Measurements from ENCODE around the gene ITGA7. TPM values are rescaled to one million over a fixed set of nuclear protein-coding genes. Genes with fewer than 3 reads are reported as not detected.
"Not testable (repeated sequence)": the region's sequence is repeated elsewhere in the genome, so short reads cannot be mapped to it uniquely, and the experiment has no call there.

Gene ITGA7
- total RNA-seq, 1 donor from 2014 or later: 14.7 TPM

DNA sequence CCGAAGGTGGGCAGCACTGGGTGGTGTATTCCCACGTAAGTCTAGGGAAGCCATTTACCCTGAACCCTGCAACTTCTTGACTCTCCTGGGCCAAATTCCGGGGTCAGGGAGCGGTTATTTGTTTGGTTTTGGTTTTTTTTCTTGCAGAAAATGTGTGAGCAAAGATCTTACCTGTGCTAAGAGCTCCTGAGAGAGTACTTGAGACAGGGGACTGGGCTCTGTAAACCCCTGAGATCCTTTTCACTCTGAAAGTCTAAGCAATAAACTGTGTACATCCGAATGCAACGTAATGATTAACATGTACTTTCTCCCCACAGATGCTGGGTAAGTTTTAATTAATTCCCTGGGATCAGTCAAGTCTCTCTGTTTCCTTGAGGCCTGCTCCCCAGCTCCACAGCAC, 49.5 kb downstream of the ITGA7 start:
- H3K27ac ChIP-seq: no peak overlapping the region
- peaks cover 8% of the 10 kb centered on the region for H3K4me1 ChIP-seq
- no peaks in the 10 kb centered on the region for H3K27me3 ChIP-seq
- H3K36me3 ChIP-seq: no peaks in the 10 kb centered on the region
- ATAC-seq: peak; percentile 10
- DNase-seq: no peak
- TF ChIP-seq CTCF (IDR thresholded peaks at IDR 0.05): no peak
- no peaks in the 10 kb centered on the region for H3K9me3 ChIP-seq
- intact Hi-C loops (cut with DNase I): no loop called here
- H3K4me3 ChIP-seq: no peak overlapping the region

DNA sequence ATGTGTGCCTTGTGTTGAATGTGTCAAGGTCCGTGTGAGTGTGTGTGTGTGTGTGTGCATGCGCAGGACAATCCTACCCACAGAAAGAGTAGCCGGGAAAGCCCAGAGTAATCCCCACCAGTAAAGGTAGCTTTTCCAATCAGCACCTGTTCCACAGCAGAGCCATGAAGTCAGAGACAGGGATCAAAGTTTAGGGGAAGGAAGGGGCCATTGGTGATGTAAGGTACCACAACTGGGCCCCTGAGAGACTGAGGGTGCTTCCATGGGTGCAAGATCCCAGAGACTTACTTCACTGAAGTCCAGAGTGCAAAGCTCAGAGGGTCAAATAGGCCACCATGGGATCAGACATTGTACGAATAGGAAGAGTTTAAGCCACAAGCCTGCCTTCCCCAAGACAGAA, 50.5 kb downstream of the ITGA7 start:
- intact Hi-C loops (cut with DNase I): no loop called here
- no peak for ATAC-seq
- H3K4me1 ChIP-seq: peaks cover 8% of the 10 kb centered on the region
- H3K4me3 ChIP-seq: no peak overlapping the region
- H3K9me3 ChIP-seq: no peaks in the 10 kb centered on the region
- H3K27me3 ChIP-seq: no peaks in the 10 kb centered on the region
- H3K27ac ChIP-seq: no peak overlapping the region
- H3K36me3 ChIP-seq: no peaks in the 10 kb centered on the region
- no peak for TF ChIP-seq CTCF (IDR thresholded peaks at IDR 0.05)
- no peak for DNase-seq

DNA sequence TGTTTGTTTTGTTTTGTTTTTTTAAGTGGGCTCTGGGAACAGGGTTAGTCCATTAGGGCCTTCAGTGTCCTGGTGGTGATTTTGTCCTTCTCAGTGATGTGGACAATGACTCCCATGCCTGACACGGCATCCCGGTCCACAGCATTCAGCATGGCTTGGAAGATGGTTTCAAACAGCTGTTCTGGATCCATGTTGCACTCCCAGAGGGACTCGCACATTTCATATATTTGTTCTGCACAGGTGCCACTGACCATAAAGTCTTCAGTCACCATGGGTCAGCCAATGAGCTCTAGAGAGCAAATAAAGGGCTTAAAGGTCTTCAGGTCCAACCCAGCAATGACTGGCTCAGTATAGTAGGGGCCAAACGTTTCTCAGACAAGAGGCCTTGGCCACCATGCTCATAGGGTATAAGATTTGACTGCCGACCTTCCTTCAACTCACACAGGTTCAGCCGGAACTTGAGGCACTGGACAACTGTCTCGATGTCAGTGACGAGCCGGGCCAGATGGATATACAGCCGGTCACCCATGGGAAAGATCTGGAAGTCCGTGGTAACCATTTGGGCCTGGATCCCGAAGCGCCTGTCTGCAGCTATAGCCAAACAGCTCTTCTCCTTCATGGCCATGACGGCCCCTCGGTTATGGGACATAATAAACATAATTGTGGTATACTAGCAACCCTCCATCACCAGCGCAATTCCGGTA, 53.0 kb downstream of the ITGA7 start:
- TF ChIP-seq CTCF (IDR thresholded peaks at IDR 0.05): no peak
- intact Hi-C loops (cut with DNase I): no loop called here
- H3K9me3 ChIP-seq: no peaks in the 10 kb centered on the region
- H3K4me3 ChIP-seq: no peak overlapping the region
- no peak overlapping the region for H3K27ac ChIP-seq
- H3K4me1 ChIP-seq: peaks cover 8% of the 10 kb centered on the region
- no peak for DNase-seq
- no peak for ATAC-seq
- no peaks in the 10 kb centered on the region for H3K27me3 ChIP-seq
- no peaks in the 10 kb centered on the region for H3K36me3 ChIP-seq

- Histone ChIP-seq H3K9me3 (no peaks in the 10 kb centered on the region), H3K4me1 (no peaks in the 10 kb centered on the region), H3K36me3 (no peaks in the 10 kb centered on the region), H3K27ac (no peak overlapping the region), H3K4me3 (no peak overlapping the region), H3K27me3 (no peaks in the 10 kb centered on the region)
- ATAC-seq (no peak), DNase-seq (no peak)
- intact Hi-C loops (cut with DNase I): no loop called here
- TF ChIP-seq CTCF (IDR thresholded peaks at IDR 0.05): no peak
Measured at GRCh38 chr12:55653031-55653430, 54.7 kb downstream of the ITGA7 start.

DNA sequence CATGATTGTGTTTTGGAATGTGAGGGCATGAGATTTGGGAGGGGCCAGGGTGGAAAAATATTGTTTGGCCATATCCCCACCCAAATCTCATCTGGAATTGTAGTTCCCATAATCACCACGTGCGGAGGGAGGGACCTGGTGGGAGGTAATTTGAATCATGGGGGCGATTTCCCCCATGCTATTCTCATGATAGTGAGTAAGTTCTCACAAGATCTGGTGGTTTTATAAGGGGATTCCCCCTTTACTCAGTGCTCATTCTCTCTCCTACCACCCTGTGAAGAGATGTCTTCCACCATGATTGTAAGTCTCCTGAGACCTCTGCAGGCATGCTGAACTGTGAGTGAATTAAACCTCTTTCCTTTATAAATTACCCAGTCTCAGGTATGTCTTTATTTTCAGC, 55.4 kb downstream of the ITGA7 start:
- H3K27me3 ChIP-seq: no peaks in the 10 kb centered on the region
- no peaks in the 10 kb centered on the region for H3K9me3 ChIP-seq
- no peak overlapping the region for H3K27ac ChIP-seq
- TF ChIP-seq CTCF (IDR thresholded peaks at IDR 0.05): no peak
- intact Hi-C loops (cut with DNase I): no loop called here
- H3K36me3 ChIP-seq: no peaks in the 10 kb centered on the region
- ATAC-seq: no peak
- DNase-seq: no peak
- H3K4me3 ChIP-seq: no peak overlapping the region
- H3K4me1 ChIP-seq: peaks cover 2% of the 10 kb centered on the region

GRCh38 chr12:55651299-55651683, 56.4 kb downstream of the ITGA7 start:
- no peaks in the 10 kb centered on the region for H3K9me3 ChIP-seq
- H3K4me1 ChIP-seq: peaks cover 4% of the 10 kb centered on the region
- ATAC-seq: no peak
- no peak for TF ChIP-seq CTCF (IDR thresholded peaks at IDR 0.05)
- H3K36me3 ChIP-seq: no peaks in the 10 kb centered on the region
- intact Hi-C loops (cut with DNase I): no loop called here
- no peak overlapping the region for H3K27ac ChIP-seq
- H3K27me3 ChIP-seq: no peaks in the 10 kb centered on the region
- no peak overlapping the region for H3K4me3 ChIP-seq
- no peak for DNase-seq

DNA sequence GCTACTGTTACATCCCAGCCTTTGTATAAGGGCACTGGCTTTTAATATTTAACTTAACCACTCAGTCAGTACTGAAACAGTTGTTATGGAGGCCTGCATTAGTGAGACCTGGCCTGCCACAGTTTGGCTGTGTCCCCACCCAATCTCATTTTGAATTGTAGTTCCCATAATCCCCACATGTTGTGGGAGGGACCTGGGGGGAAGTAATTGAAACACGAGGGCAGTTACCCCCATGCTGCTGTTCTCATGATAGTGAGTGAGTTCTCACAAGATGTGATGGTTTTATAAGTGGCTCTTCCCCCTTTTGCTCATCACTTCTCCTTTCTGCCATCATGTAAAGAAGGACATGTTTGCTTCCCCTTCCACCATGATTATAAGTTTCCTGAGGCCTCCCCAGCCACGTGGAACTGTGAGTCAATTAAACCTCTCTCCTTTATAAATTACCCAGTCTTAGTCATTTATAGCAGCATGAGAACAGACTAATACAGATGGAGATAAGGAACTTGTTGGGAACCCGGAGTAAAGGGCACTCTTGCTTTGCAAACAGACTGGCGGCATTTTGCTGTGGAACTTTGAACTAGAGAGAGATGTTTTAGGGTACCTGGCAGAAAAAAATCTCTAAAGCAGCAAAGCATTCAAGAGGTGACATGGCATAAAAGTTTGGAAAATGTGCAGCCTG, 56.9 kb downstream of the ITGA7 start:
- intact Hi-C loops (cut with DNase I); H3K27ac ChIP-seq; H3K4me1 ChIP-seq; H3K36me3 ChIP-seq; H3K4me3 ChIP-seq; H3K27me3 ChIP-seq; DNase-seq; H3K9me3 ChIP-seq: not testable (repeated sequence)
- ATAC-seq: peak; percentile 26
